ENCODE measurements around the gene TMC3.
"Not testable (repeated sequence)": the region's sequence is repeated elsewhere in the genome, so short reads cannot be mapped to it uniquely, and the experiment has no call there.

The TMC3 gene

GRCh38 chr15:81373775-81374395 lies at the start of gene TMC3:
Gene TMC3, minus strand, starts transcription at chr15:81374213. Its CDS starts 136 bp downstream, at chr15:81374077.
- DNase-seq, result peak in 21 of 42 donors; percentile 4 to 49 (median 20)
- intact Hi-C loops (cut with DNase I), result no loop called here

- intact Hi-C loops (cut with DNase I), result no loop called here
- DNase-seq, result no peak
Observed at GRCh38 chr15:81421461-81421860, 47.4 kb upstream of the TMC3 start.

GRCh38 chr15:81419332-81419943 lies 45.4 kb upstream of the TMC3 start:
- intact Hi-C loops (cut with DNase I), result no loop called here
- DNase-seq, result no peak

- intact Hi-C loops (cut with DNase I), result no loop called here
- DNase-seq, result no peak
Observed at GRCh38 chr15:81418891-81419290, 44.9 kb upstream of the TMC3 start.

GRCh38 chr15:81418444-81418843 lies 44.4 kb upstream of the TMC3 start:
- DNase-seq, result no peak
- intact Hi-C loops (cut with DNase I), result no loop called here

GRCh38 chr15:81414274-81414968 lies 40.4 kb upstream of the TMC3 start:
- DNase-seq; intact Hi-C loops (cut with DNase I): not testable (repeated sequence)

GRCh38 chr15:81413851-81414250 lies 39.8 kb upstream of the TMC3 start:
- intact Hi-C loops (cut with DNase I), result no loop called here

GRCh38 chr15:81411969-81412633 lies 38.1 kb upstream of the TMC3 start:
- intact Hi-C loops (cut with DNase I), result no loop called here
- DNase-seq, result no peak

More at GRCh38 chr15:81413851-81414250, 39.8 kb upstream of the TMC3 start:
- DNase-seq, result no peak

GRCh38 chr15:81411051-81411450 lies 37.0 kb upstream of the TMC3 start:
- intact Hi-C loops (cut with DNase I), result no loop called here
- no peak for DNase-seq

GRCh38 chr15:81410318-81410753 lies 36.3 kb upstream of the TMC3 start:
- intact Hi-C loops (cut with DNase I), result no loop called here
- DNase-seq, result peak in 28 of 42 donors; percentile 8 to 75 (median 38)

- DNase-seq, result peak in 1 of 42 donors; percentile 3
- intact Hi-C loops (cut with DNase I), result no loop called here
Observed at GRCh38 chr15:81407718-81408117, 33.7 kb upstream of the TMC3 start.

- no peak for DNase-seq
- intact Hi-C loops (cut with DNase I), result no loop called here
Observed at GRCh38 chr15:81407176-81407575, 33.2 kb upstream of the TMC3 start.

GRCh38 chr15:81400640-81401236 lies 26.7 kb upstream of the TMC3 start:
- peak in 1 of 42 donors; percentile 28 for DNase-seq
- intact Hi-C loops (cut with DNase I), result loop anchor here (2.0 kb wide), 1 partner anchor 128 kb away; no protein-coding TSS in a partner anchor

- DNase-seq, result no peak
- intact Hi-C loops (cut with DNase I), result no loop called here
Observed at GRCh38 chr15:81398910-81399551, 25.0 kb upstream of the TMC3 start.

GRCh38 chr15:81398456-81398855 lies 24.4 kb upstream of the TMC3 start:
- intact Hi-C loops (cut with DNase I), result no loop called here
- DNase-seq, result no peak

- DNase-seq, result no peak
- intact Hi-C loops (cut with DNase I), result no loop called here
Observed at GRCh38 chr15:81394603-81395002, 20.6 kb upstream of the TMC3 start.

- intact Hi-C loops (cut with DNase I), result no loop called here
- DNase-seq, result no peak
Observed at GRCh38 chr15:81391657-81392056, 17.6 kb upstream of the TMC3 start.

- no peak for DNase-seq
- intact Hi-C loops (cut with DNase I), result no loop called here
Observed at GRCh38 chr15:81388436-81388770, 14.4 kb upstream of the TMC3 start.

Measured in head of caudate nucleus (tissue), 42 donors.